ENCODE measurements around the gene GADL1.
A peak's percentile ranks its signal among the peaks of the same experiment; 100 is the strongest.

The GADL1 gene

DNA sequence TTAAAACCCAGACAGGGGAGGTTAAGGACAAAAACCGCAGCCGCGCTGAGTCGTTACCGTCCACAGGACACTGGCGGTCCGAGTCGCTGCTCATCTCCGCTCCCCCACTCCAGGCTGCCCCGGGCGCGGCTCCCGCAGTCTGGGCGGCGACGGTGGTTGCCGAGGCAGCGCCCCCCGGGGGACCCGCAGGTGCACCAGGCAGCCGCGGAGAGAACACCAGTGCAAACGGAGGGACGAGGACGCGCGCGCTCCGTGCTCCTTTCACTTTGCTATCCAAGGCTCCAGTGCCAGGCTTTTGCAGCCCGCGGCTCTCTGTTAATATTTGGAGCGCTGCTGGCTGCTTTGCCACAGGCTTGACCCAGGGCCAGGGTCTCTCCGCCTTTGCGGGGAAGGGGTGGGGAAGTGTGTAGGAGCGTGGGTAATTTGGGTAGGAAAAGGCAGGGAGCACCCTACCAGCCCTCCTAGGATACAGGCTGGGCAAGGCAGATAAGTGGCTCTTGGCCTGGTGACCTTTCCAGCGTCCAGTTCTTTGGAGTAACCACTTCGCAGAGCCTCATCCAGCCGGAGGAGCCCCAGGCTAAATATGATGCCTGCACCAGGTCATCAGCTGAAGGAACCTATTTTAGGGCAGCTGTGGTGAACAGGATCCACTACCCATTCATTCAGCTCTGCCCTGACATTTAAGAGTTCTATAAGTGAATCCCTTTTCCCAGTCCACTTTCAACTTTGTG is at the start of gene GADL1:
Gene GADL1 (minus strand): TSS at position 141 of the 731 bp plus-strand sequence. CDS start 47 bp downstream, at position 94.
- peak; percentile 6 for DNase-seq (ENCODE audit: extremely low read depth, insufficient read length)
- Histone ChIP-seq H3K27me3 (replicated peaks; ENCODE audit: control insufficient read depth, insufficient read depth, low read length) (no peaks in the 10 kb centered on the region; the same call in 1 of the 2 replicates), H3K4me3 (replicated peaks; ENCODE audit: low read depth, low read length) (no peak within 1 kb of the TSS), H3K36me3 (ENCODE audit: control insufficient read depth, insufficient read depth, low read length) (no peaks in the 10 kb centered on the region)
- TF ChIP-seq, protein P1, sequence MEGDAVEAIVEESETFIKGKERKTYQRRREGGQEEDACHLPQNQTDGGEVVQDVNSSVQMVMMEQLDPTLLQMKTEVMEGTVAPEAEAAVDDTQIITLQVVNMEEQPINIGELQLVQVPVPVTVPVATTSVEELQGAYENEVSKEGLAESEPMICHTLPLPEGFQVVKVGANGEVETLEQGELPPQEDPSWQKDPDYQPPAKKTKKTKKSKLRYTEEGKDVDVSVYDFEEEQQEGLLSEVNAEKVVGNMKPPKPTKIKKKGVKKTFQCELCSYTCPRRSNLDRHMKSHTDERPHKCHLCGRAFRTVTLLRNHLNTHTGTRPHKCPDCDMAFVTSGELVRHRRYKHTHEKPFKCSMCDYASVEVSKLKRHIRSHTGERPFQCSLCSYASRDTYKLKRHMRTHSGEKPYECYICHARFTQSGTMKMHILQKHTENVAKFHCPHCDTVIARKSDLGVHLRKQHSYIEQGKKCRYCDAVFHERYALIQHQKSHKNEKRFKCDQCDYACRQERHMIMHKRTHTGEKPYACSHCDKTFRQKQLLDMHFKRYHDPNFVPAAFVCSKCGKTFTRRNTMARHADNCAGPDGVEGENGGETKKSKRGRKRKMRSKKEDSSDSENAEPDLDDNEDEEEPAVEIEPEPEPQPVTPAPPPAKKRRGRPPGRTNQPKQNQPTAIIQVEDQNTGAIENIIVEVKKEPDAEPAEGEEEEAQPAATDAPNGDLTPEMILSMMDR (IDR thresholded peaks at IDR 0.05; ENCODE audit: insufficient read depth, low read length, poor library complexity, severe bottlenecking): no peak

GRCh38 chr3:30944124-30944523 is 49.7 kb upstream of the GADL1 start:
- Histone ChIP-seq H3K36me3 (ENCODE audit: control insufficient read depth, insufficient read depth, low read length) (no peaks in the 10 kb centered on the region), H3K4me3 (replicated peaks; ENCODE audit: low read depth, low read length) (no peak overlapping the region), H3K27me3 (replicated peaks; ENCODE audit: control insufficient read depth, insufficient read depth, low read length) (no peaks in the 10 kb centered on the region)
- DNase-seq (ENCODE audit: extremely low read depth, insufficient read length): no peak
- TF ChIP-seq, protein P1 (IDR thresholded peaks at IDR 0.05; ENCODE audit: insufficient read depth, low read length, poor library complexity, severe bottlenecking): no peak

- DNase-seq (ENCODE audit: extremely low read depth, insufficient read length): no peak
- Histone ChIP-seq H3K4me3 (replicated peaks; ENCODE audit: low read depth, low read length) (no peak overlapping the region), H3K36me3 (ENCODE audit: control insufficient read depth, insufficient read depth, low read length) (no peaks in the 10 kb centered on the region), H3K27me3 (replicated peaks; ENCODE audit: control insufficient read depth, insufficient read depth, low read length) (no peaks in the 10 kb centered on the region)
- TF ChIP-seq, protein P1 (IDR thresholded peaks at IDR 0.05; ENCODE audit: insufficient read depth, low read length, poor library complexity, severe bottlenecking): no peak
Measured at GRCh38 chr3:30943206-30943605, 48.7 kb upstream of the GADL1 start.

- Histone ChIP-seq H3K36me3 (ENCODE audit: control insufficient read depth, insufficient read depth, low read length) (no peaks in the 10 kb centered on the region), H3K4me3 (replicated peaks; ENCODE audit: low read depth, low read length) (no peak overlapping the region), H3K27me3 (replicated peaks; ENCODE audit: control insufficient read depth, insufficient read depth, low read length) (no peaks in the 10 kb centered on the region)
- no peak for DNase-seq (ENCODE audit: extremely low read depth, insufficient read length)
- TF ChIP-seq, protein P1 (IDR thresholded peaks at IDR 0.05; ENCODE audit: insufficient read depth, low read length, poor library complexity, severe bottlenecking): no peak
Measured at GRCh38 chr3:30941342-30941741, 46.9 kb upstream of the GADL1 start.

GRCh38 chr3:30940740-30941139 is 46.3 kb upstream of the GADL1 start:
- H3K36me3 ChIP-seq (ENCODE audit: control insufficient read depth, insufficient read depth, low read length): no peaks in the 10 kb centered on the region
- no peaks in the 10 kb centered on the region for H3K27me3 ChIP-seq (replicated peaks; ENCODE audit: control insufficient read depth, insufficient read depth, low read length)
- TF ChIP-seq, protein P1 (IDR thresholded peaks at IDR 0.05; ENCODE audit: insufficient read depth, low read length, poor library complexity, severe bottlenecking): no peak
- no peak overlapping the region for H3K4me3 ChIP-seq (replicated peaks; ENCODE audit: low read depth, low read length)
- no peak for DNase-seq (ENCODE audit: extremely low read depth, insufficient read length)
